Astrocyte of the cerebellum (primary cell): Measurements from ENCODE around the gene SPEF2.

ENCODE experiments used
- DNase-seq: peaks from one replicate; pipeline ENCODE4 v3.0.0-alpha.2; 2011; ENCODE audit warnings: low read depth
- H3K4me3 ChIP-seq: 2 replicates; pipeline ENCODE4 v1.5.1; 2011; ENCODE audit warnings: mild to moderate bottlenecking, low read depth, low read length, moderate library complexity
- CTCF ChIP-seq: IDR thresholded peaks from 2 replicates; pipeline ENCODE4 v1.5.1; 2012; ENCODE audit warnings: low read length, low read depth, moderate library complexity, mild to moderate bottlenecking; ENCODE audit errors: missing control alignments
- in situ Hi-C: cut with HindIII; loops from 2 replicates; pipeline ENCODE4 v1.10.0; 2017; ENCODE audit warnings: low sequenced_read_pairs

SPEF2 gene

GRCh38 chr5:35799753-35800152 is 182.1 kb downstream of the SPEF2 start:
- in situ Hi-C loops: no loop called here
- DNase-seq: no peak
- H3K4me3 ChIP-seq: no peak overlapping the region
- no peak for TF ChIP-seq CTCF

- TF ChIP-seq CTCF: no peak
- in situ Hi-C loops: no loop called here
- H3K4me3 ChIP-seq: no peak overlapping the region
- DNase-seq: peak; percentile 11
Measured at GRCh38 chr5:35803191-35803651, 185.6 kb downstream of the SPEF2 start.

- TF ChIP-seq CTCF: no peak
- no peak for DNase-seq
- in situ Hi-C loops: no loop called here
- H3K4me3 ChIP-seq: no peak overlapping the region
Measured at GRCh38 chr5:35804201-35804653, 186.6 kb downstream of the SPEF2 start.

GRCh38 chr5:35804841-35805240 is 187.2 kb downstream of the SPEF2 start:
- in situ Hi-C loops: no loop called here

GRCh38 chr5:35810601-35811000 is 192.9 kb downstream of the SPEF2 start:
- in situ Hi-C loops: no loop called here
- no peak overlapping the region for H3K4me3 ChIP-seq
- no peak for DNase-seq
- no peak for TF ChIP-seq CTCF

More at GRCh38 chr5:35804841-35805240, 187.2 kb downstream of the SPEF2 start:
- no peak for DNase-seq
- no peak overlapping the region for H3K4me3 ChIP-seq
- no peak for TF ChIP-seq CTCF

GRCh38 chr5:35811108-35811741 is 193.6 kb downstream of the SPEF2 start:
- TF ChIP-seq CTCF: no peak
- in situ Hi-C loops: no loop called here
- no peak for DNase-seq
- no peak overlapping the region for H3K4me3 ChIP-seq
